ENCODE data around the gene ROBO3.

Gene ROBO3

GRCh38 chr11:124875943-124876817, 10.9 kb downstream of the ROBO3 start:
- DNase-seq (ENCODE audit: low read depth): peak; percentile 70

DNA sequence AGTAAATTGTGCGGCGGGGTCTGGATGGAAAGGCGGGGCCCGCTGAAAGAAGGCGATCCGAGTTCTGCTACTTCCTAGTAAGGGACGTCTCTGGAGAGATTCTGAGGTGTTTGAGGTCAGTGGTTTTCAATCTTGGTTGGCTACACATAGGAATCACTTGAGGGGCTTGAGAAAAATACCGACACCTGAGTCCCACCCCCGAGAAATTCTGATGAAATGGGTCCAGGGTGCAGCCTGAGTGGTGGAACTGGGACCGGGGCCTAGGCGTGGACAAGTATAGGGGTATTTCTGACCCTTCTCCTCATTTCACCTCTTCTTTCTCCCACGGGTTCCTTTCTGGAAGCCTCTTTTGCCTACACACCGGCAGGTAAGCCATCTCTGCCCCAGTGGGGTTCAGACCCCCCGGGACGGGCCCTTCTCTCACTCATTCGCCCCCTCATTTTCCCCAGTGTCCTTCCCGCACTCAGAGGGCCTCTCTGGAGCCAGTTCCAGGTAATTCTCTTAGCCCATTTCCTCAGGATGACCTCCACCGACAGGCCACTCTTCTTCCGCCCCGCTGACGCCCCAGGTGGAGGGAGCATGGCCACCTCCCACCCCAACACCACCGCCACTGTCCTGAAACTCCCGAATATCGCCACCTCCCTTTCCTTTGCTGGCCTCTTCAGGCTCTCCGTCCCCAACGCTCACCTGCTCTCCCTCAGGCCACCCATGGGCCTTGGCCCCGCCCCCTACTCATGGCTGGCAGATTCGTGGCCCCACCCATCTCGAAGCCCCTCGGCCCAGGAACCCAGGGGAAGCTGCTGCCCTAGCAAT, 11.8 kb downstream of the ROBO3 start:
- DNase-seq (ENCODE audit: low read depth): no peak

GRCh38 chr11:124877631-124877909, 12.3 kb downstream of the ROBO3 start:
- no peak for DNase-seq (ENCODE audit: low read depth)

DNA sequence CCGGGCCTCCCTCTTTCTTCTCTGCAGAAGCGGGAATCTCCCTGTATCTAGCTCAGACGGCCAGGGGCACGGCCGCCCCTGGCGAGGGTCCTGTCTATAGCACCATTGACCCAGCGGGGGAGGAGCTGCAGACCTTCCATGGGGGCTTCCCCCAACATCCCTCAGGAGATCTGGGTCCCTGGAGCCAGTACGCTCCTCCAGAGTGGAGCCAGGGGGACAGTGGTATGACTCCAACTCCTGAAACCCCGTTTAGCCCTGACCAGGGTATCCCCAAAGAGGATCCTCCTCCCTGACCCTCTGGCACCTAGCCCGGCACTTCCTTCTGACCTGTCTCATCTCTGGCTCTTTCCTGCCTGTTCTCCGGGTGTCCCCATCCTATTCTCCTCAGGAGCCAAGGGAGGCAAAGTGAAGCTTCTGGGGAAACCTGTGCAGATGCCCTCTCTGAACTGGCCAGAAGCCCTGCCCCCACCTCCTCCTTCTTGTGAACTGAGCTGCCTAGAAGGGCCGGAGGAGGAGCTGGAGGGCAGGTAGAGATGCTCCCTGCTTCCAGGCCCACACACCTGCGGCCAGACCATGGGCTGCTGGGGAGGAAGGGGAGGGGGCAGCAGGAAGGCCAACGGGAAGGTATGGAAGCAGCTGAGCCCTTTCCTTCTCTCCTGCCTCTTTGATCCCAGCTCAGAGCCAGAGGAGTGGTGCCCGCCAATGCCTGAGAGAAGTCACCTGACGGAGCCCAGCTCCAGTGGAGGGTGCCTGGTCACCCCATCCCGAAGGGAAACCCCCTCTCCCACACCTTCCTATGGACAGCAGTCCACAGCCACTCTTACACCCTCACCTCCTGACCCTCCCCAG, 12.9 kb downstream of the ROBO3 start:
- DNase-seq (ENCODE audit: low read depth): no peak

GRCh38 chr11:124878759-124879492, 13.7 kb downstream of the ROBO3 start:
- DNase-seq (ENCODE audit: low read depth): no peak

GRCh38 chr11:124879493-124880289, 14.5 kb downstream of the ROBO3 start:
- DNase-seq (ENCODE audit: low read depth): no peak

- no peak for DNase-seq (ENCODE audit: low read depth)
These were observed 15.0 kb downstream of the ROBO3 start for GRCh38 chr11:124880290-124880611.

DNA sequence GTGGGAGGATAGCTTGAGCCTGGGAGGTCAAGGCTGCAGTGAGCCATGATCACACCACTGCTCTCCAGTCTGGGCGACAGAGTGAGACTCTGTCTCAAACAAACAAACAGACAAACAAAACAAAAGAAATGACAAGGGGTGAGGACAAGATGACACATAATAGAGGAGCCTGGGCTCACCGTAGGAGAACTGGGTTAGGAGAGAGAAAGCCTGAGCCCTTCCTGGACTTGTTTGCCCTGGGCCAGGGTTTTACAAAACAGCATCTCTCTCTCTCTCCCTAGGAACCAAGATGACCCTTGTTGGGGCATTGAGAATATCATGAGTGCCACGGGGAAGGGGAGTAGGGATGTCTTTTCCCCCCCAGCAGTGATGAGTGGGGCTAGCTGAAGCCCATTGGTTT, 15.7 kb downstream of the ROBO3 start:
- no peak for DNase-seq (ENCODE audit: low read depth)

- no peak for DNase-seq (ENCODE audit: low read depth)
These were observed 17.3 kb downstream of the ROBO3 start for GRCh38 chr11:124882339-124883071.

DNA sequence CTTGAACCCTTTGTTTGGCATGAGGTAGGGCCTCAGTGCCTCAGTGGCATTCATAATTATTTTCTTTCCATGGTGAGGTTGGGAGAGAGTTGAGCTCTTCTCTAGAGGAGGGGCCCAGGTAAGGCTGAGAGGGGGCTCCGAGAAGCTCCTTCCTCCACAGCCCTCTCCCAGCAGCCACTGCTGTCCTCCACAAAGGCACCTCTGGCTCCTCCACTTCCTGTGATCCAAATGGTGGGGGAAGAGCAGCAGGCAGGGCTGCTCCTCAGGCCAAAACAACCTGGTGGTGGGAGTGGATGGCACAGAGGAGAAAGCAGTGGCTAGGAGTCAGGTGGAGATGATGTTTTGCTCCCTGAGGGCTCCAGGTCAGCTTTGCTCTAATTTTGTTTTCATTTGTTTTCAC, 19.1 kb downstream of the ROBO3 start:
- DNase-seq (ENCODE audit: low read depth): no peak

DNA sequence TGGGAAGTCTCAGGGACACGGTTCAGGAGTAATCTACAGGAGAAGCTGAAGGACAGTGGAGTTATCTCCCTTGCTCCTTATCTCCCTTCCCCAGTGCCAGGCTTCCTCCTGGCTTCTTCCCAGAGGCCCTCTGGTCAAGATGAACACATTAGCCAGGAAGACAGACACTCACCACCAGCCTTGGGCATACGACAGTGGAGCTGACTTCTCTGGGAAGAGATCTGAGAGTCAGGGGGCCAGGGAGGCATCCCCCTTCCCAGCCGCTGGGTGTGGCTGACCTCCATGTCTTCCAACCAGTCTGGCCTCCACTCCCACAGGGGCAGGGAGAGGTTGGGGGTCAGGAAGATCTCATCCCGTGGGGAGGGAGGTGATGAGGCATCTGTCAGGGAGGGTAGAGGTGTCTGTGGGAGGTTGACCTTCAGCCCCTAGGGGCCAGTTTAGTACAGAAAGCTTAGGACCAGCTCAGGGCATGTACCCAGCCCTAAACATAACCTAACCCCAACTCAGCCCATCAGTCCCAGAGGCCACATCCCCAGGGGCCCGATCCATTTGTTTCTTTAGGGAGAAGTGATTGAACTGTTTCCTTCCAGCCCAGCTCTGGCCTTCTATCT, 19.7 kb downstream of the ROBO3 start:
- DNase-seq (ENCODE audit: low read depth): no peak

DNA sequence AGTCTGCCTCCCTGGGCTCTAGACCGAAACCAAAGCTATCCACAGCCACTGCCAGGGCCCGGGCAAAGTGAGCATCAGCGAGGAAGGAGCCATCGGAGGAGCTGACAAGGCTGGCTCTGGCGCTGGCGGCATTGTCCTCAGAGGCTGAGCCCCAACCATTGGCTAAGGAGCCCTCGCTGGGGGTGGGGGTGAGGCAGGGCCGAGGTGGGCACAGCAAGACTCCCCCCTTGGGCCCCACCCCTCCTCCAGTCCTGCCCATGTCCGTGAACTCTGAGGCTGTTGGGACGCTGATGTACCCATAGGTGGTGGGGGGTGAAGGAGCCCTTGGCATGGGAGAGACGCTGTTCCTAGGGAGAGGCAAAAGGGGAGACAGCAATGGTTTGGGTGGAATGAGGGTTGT, 21.2 kb downstream of the ROBO3 start:
- DNase-seq (ENCODE audit: low read depth): no peak

DNA sequence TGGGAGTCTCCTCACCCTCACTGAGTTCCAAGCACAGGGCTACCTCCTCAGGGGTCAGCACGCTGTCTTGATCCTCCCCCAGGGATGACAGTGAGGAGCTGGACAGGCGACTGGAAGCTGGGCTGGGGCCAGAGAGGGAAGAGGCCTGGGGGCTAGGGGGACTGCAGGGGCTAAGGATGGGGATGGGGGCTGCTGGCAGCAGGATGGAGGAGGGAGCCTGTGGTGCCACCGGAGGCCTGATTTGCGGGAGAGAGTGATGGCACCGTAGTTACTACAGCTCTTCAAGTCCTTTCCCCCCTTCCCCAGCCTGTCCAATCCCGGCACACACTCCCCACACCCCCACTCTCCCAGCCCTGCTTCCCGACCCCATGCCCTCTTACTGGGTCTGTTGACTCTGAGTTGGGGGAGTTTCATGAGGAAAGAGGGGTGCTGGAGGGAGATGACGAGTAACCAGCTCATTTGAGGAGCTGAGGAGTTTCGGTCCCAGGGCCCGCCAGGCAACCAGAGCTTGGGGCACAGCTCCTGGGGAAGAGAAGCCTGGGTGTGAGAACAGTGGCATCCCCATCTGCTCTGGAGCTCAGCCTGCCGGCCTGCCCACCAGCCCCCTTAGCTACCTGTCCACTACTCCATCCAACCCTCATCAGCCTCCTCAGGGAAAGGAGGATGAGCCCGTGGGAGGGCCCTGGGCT, 21.9 kb downstream of the ROBO3 start:
- no peak for DNase-seq (ENCODE audit: low read depth)

DNA sequence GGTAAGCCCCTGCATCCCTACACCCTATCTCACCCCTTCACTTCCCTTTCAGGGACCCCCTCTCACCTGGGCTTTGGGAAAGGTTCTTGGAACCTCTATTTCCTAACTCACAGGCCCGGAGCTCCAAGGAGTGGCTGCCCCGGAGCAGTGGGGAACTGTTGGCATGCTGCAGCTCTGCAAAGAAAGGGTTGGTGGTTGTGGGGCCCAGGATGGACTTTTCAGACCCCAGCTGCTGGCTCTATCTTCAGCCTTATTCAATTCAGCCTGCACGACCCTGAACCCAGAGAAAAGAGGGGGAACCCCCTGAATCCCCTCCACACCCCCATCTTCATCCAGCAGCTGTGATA, 22.4 kb downstream of the ROBO3 start:
- no peak for DNase-seq (ENCODE audit: low read depth)

GRCh38 chr11:124889191-124890091, 24.2 kb downstream of the ROBO3 start:
- no peak for DNase-seq (ENCODE audit: low read depth)

DNA sequence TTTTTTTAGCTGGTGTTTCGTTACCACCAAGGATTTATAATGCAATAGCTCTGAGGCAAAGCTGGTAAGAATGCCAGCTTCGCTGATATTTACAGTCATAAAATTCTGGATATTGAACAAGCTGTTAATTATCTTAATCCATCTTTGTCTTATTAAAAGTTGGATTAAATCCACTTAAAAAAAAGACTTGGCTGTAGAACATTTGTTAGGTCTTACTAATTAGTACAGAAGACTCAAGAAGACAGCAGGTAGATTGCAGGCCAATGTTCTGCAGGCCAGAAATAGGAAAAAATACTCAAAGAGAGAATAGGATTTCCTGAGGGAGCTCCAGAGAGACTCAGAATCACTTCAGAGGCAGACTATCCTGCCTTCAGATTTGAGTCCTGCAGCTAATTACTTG, 24.9 kb downstream of the ROBO3 start:
- DNase-seq (ENCODE audit: low read depth): no peak

GRCh38 chr11:124890683-124891372, 25.6 kb downstream of the ROBO3 start:
- DNase-seq (ENCODE audit: low read depth): no peak

- DNase-seq (ENCODE audit: low read depth): no peak
These were observed 26.2 kb downstream of the ROBO3 start for GRCh38 chr11:124891373-124891861.
